ENCODE data around the gene HMOX2.

DNA sequence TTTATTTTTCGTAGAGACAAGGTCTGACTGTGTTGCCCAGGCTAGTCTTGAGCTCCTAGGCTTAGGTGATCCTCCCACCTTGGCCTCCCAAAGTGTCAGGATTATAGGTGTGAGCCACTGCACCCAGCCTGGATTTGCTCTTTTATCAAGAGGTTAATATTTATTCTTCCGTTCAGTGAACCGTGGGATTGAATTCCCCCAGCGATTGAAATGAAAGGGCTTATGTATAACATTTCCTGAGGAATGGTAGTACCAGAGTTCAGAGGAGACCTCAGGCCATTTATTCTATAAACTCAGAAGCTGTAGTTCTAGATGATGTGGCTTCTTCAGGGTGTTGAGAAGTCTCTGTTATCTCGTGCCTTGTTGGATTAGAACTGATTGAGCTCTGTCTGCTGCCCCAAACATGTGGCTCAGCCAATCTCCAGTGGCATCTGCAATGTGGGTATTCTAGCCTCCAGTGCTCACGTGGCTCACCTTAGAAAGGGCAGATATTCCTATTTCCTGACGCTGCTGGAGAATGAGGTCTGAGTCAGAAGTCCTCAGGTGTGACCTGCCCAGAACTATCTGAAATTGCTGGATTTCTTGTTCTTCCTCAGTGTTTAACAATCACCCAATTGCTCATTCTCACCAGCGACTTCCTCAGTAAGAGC, 22.5 kb downstream of the HMOX2 start:
- TF ChIP-seq EZH2 (IDR thresholded peaks at IDR 0.05; ENCODE audit: low read length): no peak
- TF ChIP-seq, protein P1, sequence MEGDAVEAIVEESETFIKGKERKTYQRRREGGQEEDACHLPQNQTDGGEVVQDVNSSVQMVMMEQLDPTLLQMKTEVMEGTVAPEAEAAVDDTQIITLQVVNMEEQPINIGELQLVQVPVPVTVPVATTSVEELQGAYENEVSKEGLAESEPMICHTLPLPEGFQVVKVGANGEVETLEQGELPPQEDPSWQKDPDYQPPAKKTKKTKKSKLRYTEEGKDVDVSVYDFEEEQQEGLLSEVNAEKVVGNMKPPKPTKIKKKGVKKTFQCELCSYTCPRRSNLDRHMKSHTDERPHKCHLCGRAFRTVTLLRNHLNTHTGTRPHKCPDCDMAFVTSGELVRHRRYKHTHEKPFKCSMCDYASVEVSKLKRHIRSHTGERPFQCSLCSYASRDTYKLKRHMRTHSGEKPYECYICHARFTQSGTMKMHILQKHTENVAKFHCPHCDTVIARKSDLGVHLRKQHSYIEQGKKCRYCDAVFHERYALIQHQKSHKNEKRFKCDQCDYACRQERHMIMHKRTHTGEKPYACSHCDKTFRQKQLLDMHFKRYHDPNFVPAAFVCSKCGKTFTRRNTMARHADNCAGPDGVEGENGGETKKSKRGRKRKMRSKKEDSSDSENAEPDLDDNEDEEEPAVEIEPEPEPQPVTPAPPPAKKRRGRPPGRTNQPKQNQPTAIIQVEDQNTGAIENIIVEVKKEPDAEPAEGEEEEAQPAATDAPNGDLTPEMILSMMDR (optimal IDR thresholded peaks at IDR 0.05 in 1 of 3, IDR thresholded peaks at IDR 0.05 in 1 of 3, conservative IDR thresholded peaks at IDR 0.05 in 1 of 3; ENCODE audit: extremely low read depth in 1 of 3, insufficient read depth in 2 of 3, low read length in 3 of 3): no peak
